ENCODE data around the gene PRKAR1A.

PRKAR1A gene

DNA sequence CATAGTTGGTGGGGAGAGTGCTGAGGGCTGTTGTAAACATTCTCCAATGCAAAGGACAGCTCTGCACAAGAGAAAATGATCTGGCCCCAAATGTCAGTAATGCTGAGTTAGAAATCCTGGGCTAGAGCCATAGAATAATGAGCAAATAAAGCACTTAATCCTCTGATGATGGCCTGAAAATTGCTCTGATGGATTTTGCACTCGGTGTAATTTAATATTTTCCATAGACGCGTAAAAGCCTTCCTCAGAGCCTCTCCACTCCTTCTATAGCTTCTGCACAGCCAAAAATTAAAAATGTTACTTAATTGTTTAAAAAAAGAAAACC lies 65.2 kb downstream of the PRKAR1A start:
- no peak overlapping the region for H3K4me2 ChIP-seq (ENCODE audit: low read depth, low read length)
- no peak overlapping the region for H3K4me3 ChIP-seq (ENCODE audit: low read length)
- DNase-seq, result no peak
- no peaks in the 10 kb centered on the region for H3K9me2 ChIP-seq (replicated peaks; ENCODE audit: insufficient read depth, low read length)
- no peak overlapping the region for H3K9ac ChIP-seq (ENCODE audit: low read length)
- H3F3A ChIP-seq (ENCODE audit: insufficient read depth, low read length), result no peaks in the 10 kb centered on the region
- no peak overlapping the region for H2AFZ ChIP-seq (ENCODE audit: low read length)
- no peaks in the 10 kb centered on the region for H3K27me3 ChIP-seq (replicated peaks; ENCODE audit: insufficient read depth, low read length)
- TF ChIP-seq EZH2phosphoT487 (IDR thresholded peaks at IDR 0.05; ENCODE audit: low read length) (no peak), EZH2 (optimal IDR thresholded peaks at IDR 0.05; ENCODE audit: low read depth, low read length) (no peak)
- TF ChIP-seq, protein P1, sequence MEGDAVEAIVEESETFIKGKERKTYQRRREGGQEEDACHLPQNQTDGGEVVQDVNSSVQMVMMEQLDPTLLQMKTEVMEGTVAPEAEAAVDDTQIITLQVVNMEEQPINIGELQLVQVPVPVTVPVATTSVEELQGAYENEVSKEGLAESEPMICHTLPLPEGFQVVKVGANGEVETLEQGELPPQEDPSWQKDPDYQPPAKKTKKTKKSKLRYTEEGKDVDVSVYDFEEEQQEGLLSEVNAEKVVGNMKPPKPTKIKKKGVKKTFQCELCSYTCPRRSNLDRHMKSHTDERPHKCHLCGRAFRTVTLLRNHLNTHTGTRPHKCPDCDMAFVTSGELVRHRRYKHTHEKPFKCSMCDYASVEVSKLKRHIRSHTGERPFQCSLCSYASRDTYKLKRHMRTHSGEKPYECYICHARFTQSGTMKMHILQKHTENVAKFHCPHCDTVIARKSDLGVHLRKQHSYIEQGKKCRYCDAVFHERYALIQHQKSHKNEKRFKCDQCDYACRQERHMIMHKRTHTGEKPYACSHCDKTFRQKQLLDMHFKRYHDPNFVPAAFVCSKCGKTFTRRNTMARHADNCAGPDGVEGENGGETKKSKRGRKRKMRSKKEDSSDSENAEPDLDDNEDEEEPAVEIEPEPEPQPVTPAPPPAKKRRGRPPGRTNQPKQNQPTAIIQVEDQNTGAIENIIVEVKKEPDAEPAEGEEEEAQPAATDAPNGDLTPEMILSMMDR (IDR thresholded peaks at IDR 0.05; ENCODE audit: low read length), result no peak
- no peak overlapping the region for H3K27ac ChIP-seq (ENCODE audit: low read length)
- no peaks in the 10 kb centered on the region for H3K4me1 ChIP-seq (ENCODE audit: low read length)
- no peaks in the 10 kb centered on the region for H3K79me2 ChIP-seq (ENCODE audit: low read length)
- no peaks in the 10 kb centered on the region for H3K9me3 ChIP-seq (replicated peaks; ENCODE audit: insufficient read depth, low read length)
- H3K36me3 ChIP-seq (replicated peaks; ENCODE audit: insufficient read depth, low read length), result no peaks in the 10 kb centered on the region
- H4K20me1 ChIP-seq (ENCODE audit: insufficient read depth, low read length), result no peaks in the 10 kb centered on the region

DNA sequence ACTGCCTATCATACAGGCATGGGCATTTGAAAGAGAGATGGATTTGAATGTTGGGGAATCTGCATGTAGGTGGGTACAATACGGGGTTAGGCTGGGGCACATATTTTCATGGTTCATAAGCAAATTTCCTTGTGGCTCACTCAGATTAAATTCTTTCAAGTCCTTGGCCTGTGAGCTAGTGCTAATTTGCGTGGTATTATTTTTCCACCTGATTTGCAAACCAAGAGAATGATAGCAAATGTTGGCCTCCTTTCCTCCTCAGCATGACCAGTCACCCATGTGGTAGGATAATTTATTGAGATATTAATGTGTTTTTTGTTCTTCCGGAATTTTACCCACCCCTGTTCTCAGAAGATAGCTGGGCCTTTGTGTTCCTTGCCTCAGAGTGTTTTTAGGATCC lies 66.0 kb downstream of the PRKAR1A start:
- H3K4me2 ChIP-seq (ENCODE audit: low read depth, low read length), result no peak overlapping the region
- no peaks in the 10 kb centered on the region for H3F3A ChIP-seq (ENCODE audit: insufficient read depth, low read length)
- no peak overlapping the region for H2AFZ ChIP-seq (ENCODE audit: low read length)

DNA sequence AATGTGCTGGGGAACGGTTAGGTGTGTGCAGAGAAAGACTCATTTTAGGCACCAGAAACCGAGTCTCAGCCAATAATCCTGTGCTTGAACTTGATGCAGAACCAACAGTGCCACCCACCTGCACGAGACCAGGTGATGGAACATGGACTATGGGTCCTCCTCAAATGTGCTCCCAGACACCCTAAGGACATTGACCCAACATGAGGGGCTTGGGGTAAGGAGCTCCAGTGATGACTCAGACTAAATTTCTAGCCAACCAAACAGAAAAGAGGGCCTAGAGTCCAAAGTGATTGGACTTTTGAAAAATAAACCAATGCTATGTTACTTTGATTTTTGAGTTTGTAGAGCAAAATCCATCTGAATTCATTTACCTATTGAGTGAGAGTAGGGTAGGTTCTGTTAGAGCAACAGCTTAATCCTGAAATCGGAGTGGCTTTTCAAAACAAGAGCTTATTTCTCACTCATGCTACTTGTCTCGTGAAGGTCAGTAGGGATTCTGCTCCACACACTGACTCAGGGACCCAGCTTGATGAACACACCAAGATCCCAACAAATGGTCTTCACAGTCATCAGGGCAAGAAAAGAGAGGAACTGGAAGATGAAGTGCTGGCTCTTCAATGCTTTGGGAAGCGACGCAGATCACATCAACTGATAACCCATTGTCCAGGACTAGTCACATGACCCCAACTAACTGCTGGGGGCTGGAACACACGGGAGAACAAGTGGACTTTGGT lies 67.1 kb downstream of the PRKAR1A start:
- no peaks in the 10 kb centered on the region for H3F3A ChIP-seq (ENCODE audit: insufficient read depth, low read length)
- H3K79me2 ChIP-seq (ENCODE audit: low read length), result no peaks in the 10 kb centered on the region
- no peak overlapping the region for H3K4me2 ChIP-seq (ENCODE audit: low read depth, low read length)
- H3K9ac ChIP-seq (ENCODE audit: low read length), result no peak overlapping the region
- H3K36me3 ChIP-seq (replicated peaks; ENCODE audit: insufficient read depth, low read length), result no peaks in the 10 kb centered on the region
- no peaks in the 10 kb centered on the region for H3K4me1 ChIP-seq (ENCODE audit: low read length)
- no peaks in the 10 kb centered on the region for H3K9me2 ChIP-seq (replicated peaks; ENCODE audit: insufficient read depth, low read length)
- no peak overlapping the region for H3K4me3 ChIP-seq (ENCODE audit: low read length)
- TF ChIP-seq EZH2phosphoT487 (IDR thresholded peaks at IDR 0.05; ENCODE audit: low read length) (no peak), EZH2 (optimal IDR thresholded peaks at IDR 0.05; ENCODE audit: low read depth, low read length) (no peak)
- TF ChIP-seq, protein P1 (IDR thresholded peaks at IDR 0.05; ENCODE audit: low read length), result no peak
- H3K27me3 ChIP-seq (replicated peaks; ENCODE audit: insufficient read depth, low read length), result no peaks in the 10 kb centered on the region
- no peak overlapping the region for H3K27ac ChIP-seq (ENCODE audit: low read length)
- H3K9me3 ChIP-seq (replicated peaks; ENCODE audit: insufficient read depth, low read length), result no peaks in the 10 kb centered on the region
- no peak for DNase-seq
- H4K20me1 ChIP-seq (ENCODE audit: insufficient read depth, low read length), result no peaks in the 10 kb centered on the region
- no peak overlapping the region for H2AFZ ChIP-seq (ENCODE audit: low read length)

More for the DNA sequence above, 66.0 kb downstream of the PRKAR1A start:
- Histone ChIP-seq H3K79me2 (ENCODE audit: low read length) (no peaks in the 10 kb centered on the region), H3K4me1 (ENCODE audit: low read length) (no peaks in the 10 kb centered on the region), H3K9me3 (replicated peaks; ENCODE audit: insufficient read depth, low read length) (no peaks in the 10 kb centered on the region), H3K27ac (ENCODE audit: low read length) (no peak overlapping the region), H3K4me3 (ENCODE audit: low read length) (no peak overlapping the region), H3K9me2 (replicated peaks; ENCODE audit: insufficient read depth, low read length) (no peaks in the 10 kb centered on the region), H3K27me3 (replicated peaks; ENCODE audit: insufficient read depth, low read length) (no peaks in the 10 kb centered on the region), H4K20me1 (ENCODE audit: insufficient read depth, low read length) (no peaks in the 10 kb centered on the region), H3K36me3 (replicated peaks; ENCODE audit: insufficient read depth, low read length) (no peaks in the 10 kb centered on the region), H3K9ac (ENCODE audit: low read length) (no peak overlapping the region)
- TF ChIP-seq, protein P1 (IDR thresholded peaks at IDR 0.05; ENCODE audit: low read length), result no peak
- TF ChIP-seq EZH2 (optimal IDR thresholded peaks at IDR 0.05; ENCODE audit: low read depth, low read length) (no peak), EZH2phosphoT487 (IDR thresholded peaks at IDR 0.05; ENCODE audit: low read length) (no peak)
- no peak for DNase-seq

Measured in MM.1S (cell line).